HepG2 (cell line): ENCODE results near the gene SRRM1. TPM values are rescaled to one million over a fixed set of nuclear protein-coding genes. Genes with fewer than 3 reads are reported as not detected.

Experiments used
- ATAC-seq: fragments of 200-7000 bp; cut with Tn5 transposase; 3 replicates; pipeline ENCODE4 v1.9.1; 2020; ENCODE audit warnings: mild to moderate bottlenecking, moderate library complexity
- BruUV-seq: library from RNA; stranded (reverse); fragments of 400-500 nt; replicated peaks from 2 replicates; lab custom pipeline; 2021; lab: Mats Ljungman, UMichigan
- CTCF ChIA-PET: fragments of 300-600 bp; formaldehyde crosslinking; extraction: SDS; loops from one replicate; lab custom pipeline; 2021; ENCODE audit warnings: low total read pairs, inconsistent platforms, low intra/inter-chr PET ratio; lab: Yijun Ruan, JAX
- POLR2A ChIA-PET: fragments of 350-600 bp; sonication (Branson Sonifier 250); formaldehyde crosslinking; loops from one replicate; lab custom pipeline; 2020; ENCODE audit warnings: antibody characterized with exemption, inconsistent platforms; lab: Yijun Ruan, JAX
- DNase-seq: peaks from one replicate; pipeline ENCODE4 v3.0.0-alpha.2; 2015; ENCODE audit warnings: low spot score
- FAIRE-seq: peaks from 3 replicates; lab custom pipeline; 2011; peaks lifted over from hg19 to GRCh38; lab: Jason Lieb, UNC
- H2AFZ ChIP-seq: one replicate; pipeline ENCODE4 v1.6.1; 2011; ENCODE audit warnings: low read length, inconsistent platforms
- H3K27ac ChIP-seq: fragments of 300-600 bp; 3 replicates; pipeline ENCODE4 v1.8.0; 2011; ENCODE audit warnings: mixed run types, mild to moderate bottlenecking, mixed read lengths, low read length, inconsistent platforms; ENCODE audit not compliant: insufficient read depth; ENCODE audit errors: extremely low read length
- H3K27me3 ChIP-seq, 2 experiments: fragments of 200-600 bp in 1 of 2; 2 replicates in 1 of 2; 3 replicates in 1 of 2; pipeline versions ENCODE4 v1.6.0 to v1.8.0; 2011; ENCODE audit warnings: low read length in 2 of 2, mild to moderate bottlenecking in 2 of 2, moderate library complexity in 2 of 2, inconsistent platforms in 1 of 2; ENCODE audit not compliant: insufficient read depth in 2 of 2, control insufficient read depth in 1 of 2
- H3K36me3 ChIP-seq, 2 experiments: fragments of 200-600 bp in 1 of 2; replicated peaks in 1 of 2; 2 replicates in 1 of 2; 3 replicates in 1 of 2; pipeline versions ENCODE4 v1.5.1 to v1.8.0; 2011; ENCODE audit warnings: low read length in 2 of 2, inconsistent platforms in 1 of 2; ENCODE audit not compliant: insufficient read depth in 2 of 2, control insufficient read depth in 1 of 2
- H3K4me1 ChIP-seq: 2 replicates; pipeline ENCODE4 v1.5.1; 2012; ENCODE audit warnings: low read length, inconsistent platforms; ENCODE audit not compliant: insufficient read depth
- H3K4me2 ChIP-seq: 2 replicates; pipeline ENCODE4 v1.6.0; 2011; ENCODE audit warnings: low read depth, low read length, inconsistent platforms
- H3K4me3 ChIP-seq, 3 experiments: fragments of 200-600 bp in 1 of 3; sonication (generic), shearing (Covaris generic) in 1 of 3; replicated peaks in 1 of 3; 2 replicates each; pipeline ENCODE4 v1.5.1; 2011 to 2016; ENCODE audit warnings: low read length in 3 of 3, inconsistent platforms in 2 of 3, low read depth in 2 of 3, mild to moderate bottlenecking in 2 of 3, control low read depth in 1 of 3, mixed read lengths in 1 of 3; ENCODE audit not compliant: insufficient read depth in 1 of 3
- H3K79me2 ChIP-seq: one replicate; pipeline ENCODE4 v1.6.1; 2011; ENCODE audit warnings: low read length, inconsistent platforms; ENCODE audit not compliant: insufficient read depth
- H3K9ac ChIP-seq: 2 replicates; pipeline ENCODE4 v1.6.0; 2011; ENCODE audit warnings: mild to moderate bottlenecking, low read depth, low read length, inconsistent platforms; ENCODE audit not compliant: insufficient read depth
- H3K9me3 ChIP-seq: 2 replicates; pipeline ENCODE4 v1.5.1; 2012; ENCODE audit warnings: mild to moderate bottlenecking, low read length
- H4K20me1 ChIP-seq: 2 replicates; pipeline ENCODE4 v1.6.0; 2011; ENCODE audit warnings: inconsistent platforms, mild to moderate bottlenecking, low read length, moderate library complexity; ENCODE audit not compliant: insufficient read depth
- CREB1 ChIP-seq, 2 experiments: fragments of 450-650 bp in 1 of 2; IDR thresholded peaks; 2 replicates each; pipeline ENCODE4 v1.6.1; 2016 to 2017; ENCODE audit warnings: control low read depth in 1 of 2, mild to moderate bottlenecking in 1 of 2, missing compliant biosample characterization in 1 of 2, missing genetic modification characterization in 1 of 2
- WGBS: methylation state at CpG from one replicate; pipeline ENCODE4 v1.1.6; 2017; ENCODE audit warnings: low lambda C conversion rate; 5-methylcytosine and 5-hydroxymethylcytosine counted together
- in situ Hi-C: cut with HindIII; loops from 2 replicates; pipeline ENCODE4 v1.10.0; 2017; ENCODE audit warnings: low pct_unique_long_range_greater_than_20kb; ENCODE audit not compliant: extremely low pct_ligation_motif_present
- intact Hi-C: fragments of 100-400 bp; cut with micrococcal nuclease; formaldehyde crosslinking; loops from one replicate; pipeline ENCODE4 v1.10.0; 2022; ENCODE audit not compliant: unreplicated experiment
- polyA plus RNA-seq, 8 experiments: library from polyadenylated mRNA; depleted of rRNA in 3 of 8; stranded (reverse) in 7 of 8; unstranded in 1 of 8; fragments of >200 nt; fragmentation: Illumina TruSeq in 4 of 8; extraction: Trizol in 4 of 8; gene quantifications; 2 replicates each; pipeline versions ENCODE4 v1.2.1 to v1.2.3, GENCODE V29; 2011 to 2016; ENCODE audit warnings: low read depth in 4 of 8, missing spikeins in 1 of 8, mixed read lengths in 1 of 8; ENCODE audit not compliant: insufficient read depth in 1 of 8
- total RNA-seq, 5 experiments: library from RNA; depleted of rRNA; stranded (reverse); fragments of >200 nt; fragmentation: Illumina TruSeq; extraction: Trizol; gene quantifications; 2 replicates each; pipeline ENCODE4 v1.2.3, GENCODE V29; 2016; ENCODE audit warnings: low read depth in 1 of 5
- TF ChIP-seq, protein P1 (sequence below), 2 experiments: IDR thresholded peaks; 2 replicates each; pipeline ENCODE4 v1.6.1; 2011 to 2012; ENCODE audit warnings: low read length in 2 of 2, borderline replicate concordance in 1 of 2, low read depth in 1 of 2, mild to moderate bottlenecking in 1 of 2, moderate library complexity in 1 of 2

SRRM1 gene
- total and polyA plus RNA-seq, 2 of the 13 experiments (the other 11 are each of a cell fraction or from before 2014, with no cell fraction given): 31.6 to 44.5 TPM

- no TSS peak for BruUV-seq
- WGBS: 83% methylated on average over 10 of the region's 10 CpGs
- Histone ChIP-seq H3K27me3 (peaks cover 0 to 4% of the 10 kb centered on the region in 2 experiments; a peak in 1 of 5 replicates), H3K27ac (no peak overlapping the region), H3K36me3 (no peaks in the 10 kb centered on the region), H3K4me1 (peaks cover 40% of the 10 kb centered on the region), H3K4me3 (no peak overlapping the region), H3K9ac (no peak overlapping the region), H3K4me2 (no peak overlapping the region), H3K79me2 (no peaks in the 10 kb centered on the region), H2AFZ (no peak overlapping the region), H3K9me3 (no peaks in the 10 kb centered on the region), H4K20me1 (no peaks in the 10 kb centered on the region)
- in situ Hi-C loops: loop anchor here (5.0 kb wide), 1 partner anchor 135 kb away; no protein-coding TSS in a partner anchor
- no peak for ATAC-seq
- ChIA-PET CTCF (no interaction called here), POLR2A (no interaction called here)
- DNase-seq: no peak
- TF ChIP-seq, protein P1, sequence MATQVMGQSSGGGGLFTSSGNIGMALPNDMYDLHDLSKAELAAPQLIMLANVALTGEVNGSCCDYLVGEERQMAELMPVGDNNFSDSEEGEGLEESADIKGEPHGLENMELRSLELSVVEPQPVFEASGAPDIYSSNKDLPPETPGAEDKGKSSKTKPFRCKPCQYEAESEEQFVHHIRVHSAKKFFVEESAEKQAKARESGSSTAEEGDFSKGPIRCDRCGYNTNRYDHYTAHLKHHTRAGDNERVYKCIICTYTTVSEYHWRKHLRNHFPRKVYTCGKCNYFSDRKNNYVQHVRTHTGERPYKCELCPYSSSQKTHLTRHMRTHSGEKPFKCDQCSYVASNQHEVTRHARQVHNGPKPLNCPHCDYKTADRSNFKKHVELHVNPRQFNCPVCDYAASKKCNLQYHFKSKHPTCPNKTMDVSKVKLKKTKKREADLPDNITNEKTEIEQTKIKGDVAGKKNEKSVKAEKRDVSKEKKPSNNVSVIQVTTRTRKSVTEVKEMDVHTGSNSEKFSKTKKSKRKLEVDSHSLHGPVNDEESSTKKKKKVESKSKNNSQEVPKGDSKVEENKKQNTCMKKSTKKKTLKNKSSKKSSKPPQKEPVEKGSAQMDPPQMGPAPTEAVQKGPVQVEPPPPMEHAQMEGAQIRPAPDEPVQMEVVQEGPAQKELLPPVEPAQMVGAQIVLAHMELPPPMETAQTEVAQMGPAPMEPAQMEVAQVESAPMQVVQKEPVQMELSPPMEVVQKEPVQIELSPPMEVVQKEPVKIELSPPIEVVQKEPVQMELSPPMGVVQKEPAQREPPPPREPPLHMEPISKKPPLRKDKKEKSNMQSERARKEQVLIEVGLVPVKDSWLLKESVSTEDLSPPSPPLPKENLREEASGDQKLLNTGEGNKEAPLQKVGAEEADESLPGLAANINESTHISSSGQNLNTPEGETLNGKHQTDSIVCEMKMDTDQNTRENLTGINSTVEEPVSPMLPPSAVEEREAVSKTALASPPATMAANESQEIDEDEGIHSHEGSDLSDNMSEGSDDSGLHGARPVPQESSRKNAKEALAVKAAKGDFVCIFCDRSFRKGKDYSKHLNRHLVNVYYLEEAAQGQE (IDR thresholded peaks at IDR 0.05; ENCODE audit: borderline replicate concordance in 1 of 2, low read depth in 1 of 2, low read length in 2 of 2): no peak
- peak; percentile 59; the same call in 1 of the 2 replicates for TF ChIP-seq CREB1 (IDR thresholded peaks at IDR 0.05)
- TF ChIP-seq CREB1 (CRISPR knock-in tag; IDR thresholded peaks at IDR 0.05): no peak
- intact Hi-C loops: no loop called here
- FAIRE-seq: no peak
Observed at GRCh38 chr1:24692351-24692980, 49.4 kb downstream of the SRRM1 start.
